ENCODE data around the gene SMIM12.
"Not testable (repeated sequence)": the region's sequence is repeated elsewhere in the genome, so short reads cannot be mapped to it uniquely, and the experiment has no call there.

Gene SMIM12

DNA sequence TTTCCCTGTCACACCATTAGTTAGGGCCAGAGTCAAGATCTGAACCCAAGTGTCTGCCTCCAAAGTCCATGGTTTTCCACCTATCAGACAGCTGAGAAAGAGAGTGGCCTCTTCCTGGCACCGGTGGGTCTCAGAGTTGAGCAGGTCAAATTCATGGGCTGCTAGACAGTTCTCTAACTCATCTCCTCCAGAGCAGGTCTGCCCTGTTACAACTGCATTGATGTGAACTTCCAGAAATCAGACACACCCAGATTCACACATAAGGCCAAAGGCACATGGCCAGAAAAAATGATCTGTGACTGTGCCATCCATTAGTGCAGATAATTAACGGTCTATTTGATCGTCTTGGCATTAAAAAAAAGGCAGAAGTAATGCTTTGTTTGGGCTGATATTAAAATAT, 17.5 kb downstream of the SMIM12 start:
- DNase-seq, result no peak

- no peak for DNase-seq
Observed at GRCh38 chr1:34840426-34840825, 19.1 kb downstream of the SMIM12 start.

DNA sequence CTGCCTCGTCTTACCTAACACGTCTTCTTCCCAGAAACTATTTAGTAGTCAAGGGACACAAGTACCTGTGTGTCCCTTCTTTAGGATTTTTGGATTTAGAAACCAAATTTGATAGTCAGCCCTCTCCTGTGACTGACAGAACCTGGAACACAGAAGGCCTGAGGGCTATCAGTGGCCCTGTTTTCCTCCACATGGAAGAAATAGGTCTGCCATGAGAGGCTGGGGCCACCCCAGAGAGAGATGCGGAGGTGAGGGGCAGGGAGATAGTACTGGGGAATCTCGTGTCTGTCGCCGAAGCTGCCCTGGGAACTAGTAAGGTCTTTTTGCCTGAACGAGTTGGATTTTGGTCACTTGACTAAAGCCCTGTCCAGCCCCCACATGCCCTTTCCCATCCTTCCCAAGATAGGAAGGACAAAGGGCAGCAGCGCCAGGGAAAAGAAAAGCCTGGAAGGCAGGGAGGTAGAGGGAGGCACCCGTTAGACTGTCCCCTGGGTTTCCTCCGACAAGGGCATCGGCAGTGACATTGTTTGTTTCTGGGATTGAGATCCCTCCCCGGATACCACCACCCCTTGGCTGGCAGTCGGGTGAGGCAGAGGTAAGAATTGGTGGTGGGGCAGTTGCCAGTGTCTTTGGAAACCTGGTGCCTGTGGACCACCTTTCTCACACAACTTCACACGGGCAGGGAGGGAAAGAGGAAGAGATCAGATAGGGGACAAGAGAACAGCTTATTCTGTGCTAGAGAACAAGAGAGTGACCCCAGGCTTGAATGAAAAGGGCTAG, 19.8 kb downstream of the SMIM12 start:
- DNase-seq, result no peak

DNA sequence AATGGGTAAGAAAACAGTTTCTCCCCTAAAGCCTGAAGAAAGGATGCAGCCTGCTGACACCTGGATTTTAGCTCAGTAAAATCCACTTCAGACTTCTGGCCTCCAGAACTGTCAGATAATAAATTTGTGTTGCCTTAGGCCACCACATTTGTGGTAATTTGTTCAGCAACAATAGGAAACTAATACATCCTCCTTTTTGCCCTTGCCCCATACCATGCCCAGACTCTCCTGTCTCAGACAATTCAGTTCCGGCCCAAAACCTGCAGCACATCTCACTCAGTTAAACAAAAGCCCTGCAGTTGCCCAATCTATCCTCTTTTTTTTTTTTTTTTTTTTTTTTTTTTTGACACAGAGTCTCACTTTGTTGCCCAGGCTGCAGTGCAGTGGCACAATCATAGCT, 25.8 kb downstream of the SMIM12 start:
- no peak for DNase-seq

GRCh38 chr1:34831721-34832246, 27.8 kb downstream of the SMIM12 start:
- DNase-seq, result no peak

GRCh38 chr1:34829250-34829649, 30.3 kb downstream of the SMIM12 start:
- no peak for DNase-seq

GRCh38 chr1:34828611-34829010, 30.9 kb downstream of the SMIM12 start:
- DNase-seq, result no peak

GRCh38 chr1:34827341-34827941, 32.1 kb downstream of the SMIM12 start:
- DNase-seq, result no peak

- no peak for DNase-seq
Observed at GRCh38 chr1:34825455-34826091, 34.0 kb downstream of the SMIM12 start.

- DNase-seq, result no peak
Observed at GRCh38 chr1:34824817-34825454, 34.6 kb downstream of the SMIM12 start.

DNA sequence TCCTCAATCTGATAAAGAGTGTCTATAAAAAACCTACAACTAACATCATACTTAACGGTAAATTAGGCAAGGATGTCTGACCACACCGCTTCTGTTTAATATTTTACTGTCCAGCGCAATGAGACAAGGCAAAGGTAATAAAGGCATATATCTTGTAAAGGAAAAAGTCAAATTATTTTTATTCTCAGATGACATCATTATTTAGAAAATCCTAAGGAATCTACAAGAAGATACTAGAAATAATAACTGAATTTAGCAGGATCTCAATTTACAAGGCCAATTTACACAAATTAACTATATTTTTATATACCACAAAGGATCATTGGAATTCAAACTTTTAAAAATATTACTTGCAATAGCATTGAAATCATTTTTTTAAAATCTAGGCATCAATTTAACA, 37.3 kb downstream of the SMIM12 start:
- no peak for DNase-seq

DNA sequence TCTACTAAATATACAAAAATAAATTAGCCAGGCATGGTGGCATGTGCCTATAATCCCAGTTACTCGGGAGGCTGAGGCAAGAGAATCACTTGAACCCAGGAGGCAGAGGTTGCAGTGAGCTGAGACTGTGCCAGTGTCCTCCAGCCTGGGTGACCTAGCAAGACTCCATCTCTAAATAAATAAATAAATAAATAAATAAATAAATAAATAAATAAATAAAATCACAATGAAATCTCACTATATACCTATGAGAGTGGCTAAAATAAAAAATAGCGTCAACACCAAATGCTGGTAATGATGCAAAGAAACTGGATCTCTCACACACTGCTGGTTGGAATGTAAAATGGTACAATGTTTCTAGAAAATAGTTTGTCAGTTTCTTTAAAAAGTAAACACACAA, 40.7 kb downstream of the SMIM12 start:
- DNase-seq, result not testable (repeated sequence)

DNA sequence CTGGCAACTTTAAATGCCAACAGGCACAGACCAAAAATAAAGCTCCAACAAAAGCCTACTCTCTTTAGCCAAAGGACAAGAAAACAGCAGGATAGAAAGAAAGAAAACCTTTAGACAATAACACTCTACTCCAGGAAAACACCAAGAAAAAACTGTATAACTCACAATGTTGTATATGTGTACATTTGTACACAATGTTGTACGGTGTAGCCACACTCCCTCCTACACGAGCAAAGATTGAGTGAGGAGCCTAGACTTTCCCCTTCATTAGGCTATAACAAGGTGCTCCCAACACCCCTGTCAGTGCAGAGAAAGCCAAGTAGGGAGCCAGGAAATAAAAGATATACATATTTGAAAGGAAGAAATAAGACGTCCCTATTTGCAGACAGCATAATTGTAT, 42.8 kb downstream of the SMIM12 start:
- no peak for DNase-seq

- DNase-seq, result no peak
Observed at GRCh38 chr1:34816332-34816731, 43.2 kb downstream of the SMIM12 start.

GRCh38 chr1:34810781-34811180, 48.8 kb downstream of the SMIM12 start:
- not testable (repeated sequence) for DNase-seq

DNA sequence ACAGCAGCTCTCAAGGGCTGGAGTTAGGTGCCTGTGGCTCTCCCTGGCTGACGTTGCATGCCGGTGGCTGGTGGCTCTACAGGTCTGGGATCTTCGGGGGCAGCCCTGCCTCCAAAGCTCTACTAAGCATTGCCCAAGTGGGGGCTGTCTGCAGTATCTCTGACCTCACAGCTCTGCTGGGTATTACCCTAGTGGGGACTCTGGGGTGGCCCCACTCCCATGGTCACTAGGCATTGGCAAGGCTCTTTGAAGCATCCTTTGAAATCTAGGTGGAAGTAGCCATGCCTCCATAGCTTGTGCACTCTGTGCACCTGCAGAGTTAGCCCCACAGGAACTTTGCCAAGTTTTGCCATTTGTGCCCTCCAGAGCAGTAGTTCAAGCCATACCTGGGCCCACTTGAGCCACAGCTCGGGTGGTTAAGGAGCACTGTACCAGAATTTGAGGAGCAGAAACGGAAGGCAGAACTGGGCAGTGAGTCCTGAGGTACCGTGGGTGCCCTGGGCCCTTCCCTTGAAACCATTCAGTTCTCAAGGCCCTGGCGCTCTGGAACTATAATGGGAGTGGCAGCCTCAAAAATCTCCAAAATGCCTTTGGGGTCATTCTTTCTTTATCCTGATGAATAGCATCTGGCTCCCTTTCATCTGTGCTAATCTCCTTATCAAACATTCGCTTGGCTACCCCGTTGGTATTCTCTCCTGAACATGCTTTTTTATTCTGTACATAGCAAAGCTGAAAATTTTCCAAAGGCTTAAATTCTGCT, 51.3 kb downstream of the SMIM12 start:
- no peak for DNase-seq

- no peak for DNase-seq
Observed at GRCh38 chr1:34806396-34806795, 53.2 kb downstream of the SMIM12 start.

DNA sequence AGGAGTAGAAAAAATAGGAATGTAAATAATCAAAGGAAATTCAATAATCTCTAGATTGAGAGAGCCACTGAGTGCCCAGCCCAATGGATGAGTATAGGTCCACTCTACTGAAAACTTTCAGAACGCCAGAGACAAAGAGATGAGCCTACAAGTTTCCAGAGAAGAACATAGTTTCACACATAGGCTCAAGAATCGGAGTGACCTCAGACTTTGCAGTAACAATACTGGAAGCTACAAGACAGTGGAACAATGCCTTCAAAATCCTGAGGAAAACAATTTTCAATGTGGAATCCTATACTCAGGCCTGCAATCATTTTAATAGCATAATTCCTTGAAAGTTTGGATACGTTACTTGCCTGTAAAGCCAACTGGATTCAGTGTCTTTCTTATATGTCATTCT, 55.8 kb downstream of the SMIM12 start:
- no peak for DNase-seq

Data from activated effector memory CD4-positive, alpha-beta T cell treated with anti-CD3 and anti-CD28 coated beads, Interleukin-2, amount 50 U/mL, for 16 hours (primary cell).